LHCN-M2 (cell line): ENCODE measurements around the gene TWNK. TPM values are rescaled to one million over a fixed set of nuclear protein-coding genes. Genes with fewer than 3 reads are reported as not detected.

Experiments
- DNase-seq: peaks from one replicate; pipeline ENCODE4 v3.0.0-alpha.2; 2012; ENCODE audit warnings: low read depth
- polyA plus RNA-seq: library from polyadenylated mRNA; unstranded; fragments of >200 nt; gene quantifications from one replicate; pipeline ENCODE4 v1.2.1, GENCODE V29; 2012; ENCODE audit warnings: missing spikeins
- total RNA-seq: library from RNA; depleted of rRNA; stranded (reverse); fragments of >200 nt; gene quantifications from 2 replicates; pipeline ENCODE4 v1.2.3, GENCODE V29; 2014; rRNA removed

TWNK gene
- 7.2 and 9.1 TPM in 2 replicates for total RNA-seq
- polyA plus RNA-seq = 5.1 TPM

DNA sequence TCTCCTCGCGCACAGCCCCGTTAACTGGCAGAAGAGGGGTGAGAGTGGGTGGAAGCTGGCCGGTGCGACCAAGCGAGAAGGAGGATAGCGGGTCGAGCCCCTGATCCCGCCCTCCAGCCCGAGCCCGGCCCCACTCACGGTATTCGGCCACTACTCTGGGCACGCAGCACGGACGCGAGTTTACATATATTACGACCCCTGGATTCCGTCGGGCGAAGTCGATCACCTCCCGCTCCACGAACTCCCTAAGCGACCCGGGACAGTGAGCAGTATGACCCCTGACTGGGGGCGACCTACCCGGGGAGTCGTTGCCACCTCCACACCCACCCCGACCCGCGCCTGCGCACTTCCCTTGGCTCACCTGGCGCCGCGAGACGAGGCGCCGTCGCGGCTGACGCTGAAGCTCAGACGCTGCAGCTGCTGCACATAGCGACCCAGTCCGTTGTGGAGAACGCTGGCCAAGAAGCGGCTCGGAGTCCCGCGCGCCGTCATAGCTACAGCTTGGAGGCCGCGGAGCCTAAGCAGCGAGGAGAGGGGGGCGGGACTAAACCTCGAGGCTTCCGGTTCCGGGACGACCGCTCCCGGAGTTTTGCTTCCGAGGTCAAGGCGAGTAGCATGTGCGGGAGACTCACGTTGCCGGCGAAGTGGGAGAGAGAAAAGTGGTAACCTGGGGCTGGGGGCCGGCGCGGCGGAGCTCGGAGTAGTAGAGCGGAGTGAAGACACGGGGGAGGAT, at the start of gene TWNK, which contains the start of gene MRPL43:
TSS of gene TWNK (plus strand) at position 592 of the 733 bp plus-strand sequence. CDS start 668 bp downstream, outside the sequence.
TSS of gene MRPL43 (minus strand) at position 546 of the 733 bp plus-strand sequence. CDS start at position 492, 54 bp downstream.
- DNase-seq = peak; percentile 71

DNA sequence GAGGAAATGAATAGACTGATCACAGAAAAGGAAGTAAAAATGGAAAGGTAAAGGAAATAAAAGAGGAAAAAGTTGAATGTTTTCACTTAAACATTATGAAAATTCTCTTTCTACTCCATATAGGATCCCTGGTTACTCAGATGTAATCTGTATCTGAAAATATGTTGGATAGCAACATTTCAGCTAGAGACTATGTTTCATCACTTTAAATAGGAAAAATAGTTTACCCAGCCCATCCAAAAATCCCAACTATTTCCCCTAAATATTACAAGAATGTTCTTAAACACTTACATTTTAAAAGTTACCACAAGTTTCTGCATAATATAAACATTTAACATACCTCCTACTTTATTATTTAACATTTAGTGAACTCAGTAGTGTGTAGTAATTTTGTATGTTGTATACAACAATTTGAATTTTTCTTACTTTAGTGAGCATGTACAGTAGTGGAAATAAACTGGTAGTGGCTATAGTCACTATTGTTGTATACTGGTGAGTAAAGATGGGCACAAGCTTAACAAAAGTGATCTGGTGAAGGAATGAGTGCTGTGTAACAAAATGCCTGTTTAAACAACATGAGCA, 47.5 kb upstream of the TWNK start:
- DNase-seq = no peak

DNA sequence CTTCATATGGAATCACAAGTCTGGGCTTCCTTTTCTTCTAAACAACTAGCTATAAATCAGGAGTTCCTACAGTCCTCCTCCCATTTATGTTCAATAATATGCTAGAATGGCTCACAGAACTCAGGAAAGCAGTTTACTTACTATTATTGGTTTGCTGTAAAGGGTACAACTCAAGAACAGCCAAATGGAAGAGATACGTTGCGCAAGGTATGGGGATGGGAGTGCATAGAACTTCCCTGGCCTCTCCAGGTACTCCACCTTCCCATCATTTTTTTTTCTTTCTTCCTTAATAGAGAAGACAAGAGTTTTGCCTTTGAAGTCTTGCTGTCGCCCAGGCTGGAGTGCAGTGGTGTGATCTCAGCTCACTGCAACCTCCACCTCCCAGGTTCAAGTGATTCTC, 45.1 kb upstream of the TWNK start:
- DNase-seq = no peak

DNA sequence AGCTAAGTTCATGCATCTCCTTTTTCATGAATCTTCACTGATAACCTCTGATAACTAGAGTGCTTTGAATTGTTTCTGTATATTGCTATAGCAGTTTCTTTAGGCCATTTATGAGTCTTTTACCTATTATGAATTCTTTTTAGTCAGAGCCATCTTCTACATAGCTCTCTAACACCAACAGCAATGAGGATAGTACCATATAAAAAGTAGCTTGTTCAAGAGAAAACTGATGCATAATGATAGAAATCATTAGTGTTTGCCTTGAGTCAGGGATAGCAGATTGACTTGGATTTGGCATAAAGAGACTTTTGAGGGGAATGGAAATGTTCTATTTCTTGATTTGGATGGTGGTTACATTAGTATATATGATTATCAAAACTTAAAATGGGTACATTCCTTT, 43.8 kb upstream of the TWNK start:
- DNase-seq = no peak

DNA sequence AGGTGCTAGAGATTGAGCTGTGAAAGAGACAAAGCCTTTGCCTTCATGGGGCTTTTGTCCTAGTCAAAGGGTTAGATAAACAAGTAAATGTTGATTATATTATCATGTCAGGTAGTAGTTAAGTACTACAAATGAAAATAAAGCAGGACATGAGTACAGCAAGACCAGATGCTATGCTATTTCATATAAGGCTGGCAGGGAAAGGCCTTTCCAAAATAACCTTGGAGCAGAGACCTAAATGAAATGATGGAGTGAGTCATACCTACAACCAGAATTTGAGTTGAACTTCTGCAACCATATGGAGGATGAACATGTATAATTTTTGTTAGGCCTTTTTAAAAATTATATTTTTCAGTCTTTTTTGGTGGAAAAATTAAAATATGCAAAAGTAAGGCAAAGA, 41.6 kb upstream of the TWNK start:
- no peak for DNase-seq

DNA sequence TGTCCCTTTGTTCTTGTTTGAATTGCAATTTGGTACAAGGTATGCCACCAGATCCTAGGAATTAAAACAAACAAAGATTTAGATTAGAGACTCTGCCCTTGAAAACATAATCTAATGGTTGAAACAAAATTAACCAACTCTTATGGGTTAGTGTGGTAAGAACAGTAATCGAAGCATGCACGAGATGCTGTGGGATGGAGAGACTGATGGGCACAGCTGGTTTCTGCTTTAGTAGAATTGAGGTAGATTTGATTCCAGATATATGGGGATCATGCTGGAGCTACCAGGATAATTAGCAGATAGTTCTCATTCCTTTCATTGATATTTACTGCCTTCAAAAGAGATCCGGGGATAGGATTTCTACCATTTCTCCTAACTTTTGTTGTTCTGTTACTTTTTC, 38.4 kb upstream of the TWNK start:
- peak; percentile 56 for DNase-seq

DNA sequence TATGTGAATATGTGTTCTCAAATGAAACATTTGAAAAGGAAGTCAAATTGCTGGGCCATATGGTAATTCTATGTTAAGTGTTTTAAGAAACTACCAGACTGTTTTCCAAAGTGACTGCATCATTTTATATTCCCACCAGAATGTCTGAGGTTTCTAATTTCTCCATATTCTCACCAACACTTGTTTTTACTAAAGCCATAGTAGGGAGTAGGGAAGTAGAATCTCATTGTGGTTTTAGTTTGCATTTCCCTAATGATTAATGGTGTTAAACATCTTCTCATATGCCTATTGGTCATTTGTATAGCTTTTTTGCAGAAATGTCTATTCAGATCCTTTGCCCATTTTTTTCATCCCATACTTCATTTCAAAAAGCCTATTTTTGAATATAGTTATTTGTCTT, 27.1 kb upstream of the TWNK start:
- DNase-seq = no peak

DNA sequence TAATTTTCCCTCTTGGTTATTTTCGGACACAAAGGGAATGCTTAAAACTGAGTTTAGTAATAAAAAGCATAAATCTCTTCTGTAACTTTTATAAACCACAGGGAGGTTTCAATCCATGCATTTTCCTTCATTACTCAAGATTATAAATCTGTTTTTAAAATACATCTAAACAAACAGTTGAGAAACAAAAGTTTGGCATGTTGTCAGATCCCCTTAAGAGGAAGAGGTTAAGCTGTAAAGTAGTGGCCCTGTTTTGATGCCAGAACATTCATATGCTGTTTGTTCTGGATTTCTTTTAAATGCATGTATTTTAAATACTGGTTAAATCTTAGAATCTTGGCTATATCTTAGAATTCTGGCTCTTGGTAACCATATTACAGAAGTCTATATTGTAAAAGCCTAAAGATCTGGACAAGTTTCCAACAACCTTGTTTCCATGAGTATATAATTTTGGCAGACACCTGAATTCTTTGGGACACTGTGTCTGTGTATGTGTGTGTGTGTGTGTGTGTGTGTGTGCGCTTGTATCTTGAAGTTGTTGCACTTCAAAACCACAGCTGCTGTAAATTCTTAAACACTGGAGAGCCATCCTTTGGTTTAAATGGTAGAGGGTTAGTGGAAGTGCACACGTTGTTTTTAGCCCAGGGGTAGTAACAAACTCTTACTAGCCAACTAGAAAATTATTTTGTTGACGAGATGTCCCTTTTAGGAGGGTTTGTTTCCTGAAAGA, 24.8 kb upstream of the TWNK start:
- no peak for DNase-seq

DNA sequence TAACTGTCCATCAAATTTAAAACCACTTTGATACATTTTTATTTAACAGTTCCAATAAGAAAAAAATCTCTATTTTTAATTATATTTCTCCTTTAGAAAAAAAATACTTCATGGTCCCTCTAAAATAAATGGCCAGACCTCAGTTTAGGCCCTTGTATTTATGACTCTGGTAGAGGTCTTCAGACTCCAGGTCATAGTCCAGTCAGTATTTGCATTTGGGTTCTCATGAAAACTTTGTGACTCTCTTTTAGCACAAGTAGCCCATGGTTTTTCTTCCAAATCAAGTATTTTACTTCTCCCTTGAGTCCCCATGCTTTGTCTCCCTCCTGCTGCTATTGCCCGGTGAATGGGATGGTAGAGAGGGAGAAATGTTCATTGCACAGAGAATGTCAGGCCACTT, 23.5 kb upstream of the TWNK start:
- no peak for DNase-seq

DNA sequence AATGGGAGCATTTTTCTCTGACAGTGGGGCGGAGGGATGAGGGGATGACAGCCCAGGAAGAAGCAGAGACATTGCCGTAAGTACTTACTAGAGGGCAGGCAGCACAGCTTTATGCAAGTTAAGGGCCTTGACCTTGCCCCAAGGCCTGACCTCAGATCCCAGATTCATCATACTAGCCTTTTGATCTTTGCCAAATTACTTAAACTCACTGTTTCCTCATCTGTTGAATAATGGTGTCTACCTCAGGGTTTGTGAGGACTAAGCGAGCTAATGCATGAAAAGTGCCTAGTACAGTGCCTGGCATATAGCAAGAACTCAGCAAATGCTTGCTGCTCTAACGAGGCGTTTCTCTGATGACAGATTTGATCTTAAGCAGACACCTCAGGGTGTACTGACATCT, 21.5 kb upstream of the TWNK start:
- DNase-seq = no peak

DNA sequence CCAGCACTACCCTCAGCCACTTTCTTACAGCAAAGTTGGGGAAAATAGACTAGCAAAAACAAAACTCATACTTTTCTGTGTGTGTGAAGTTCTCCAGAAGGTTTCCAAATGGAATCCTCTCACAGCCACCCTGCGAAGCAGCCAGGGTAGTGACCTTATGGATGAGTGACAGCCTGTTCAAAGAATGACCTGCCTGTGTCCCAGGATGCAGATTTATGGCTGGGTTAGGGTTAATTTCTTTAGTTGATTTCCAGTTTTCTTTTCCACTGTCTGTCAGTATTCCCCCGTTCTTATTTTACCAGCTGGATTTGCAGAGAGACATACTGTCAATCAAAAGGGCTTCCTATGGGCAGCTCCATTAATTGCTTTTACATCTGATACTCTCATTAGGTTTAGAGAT, 20.5 kb upstream of the TWNK start:
- DNase-seq = no peak

DNA sequence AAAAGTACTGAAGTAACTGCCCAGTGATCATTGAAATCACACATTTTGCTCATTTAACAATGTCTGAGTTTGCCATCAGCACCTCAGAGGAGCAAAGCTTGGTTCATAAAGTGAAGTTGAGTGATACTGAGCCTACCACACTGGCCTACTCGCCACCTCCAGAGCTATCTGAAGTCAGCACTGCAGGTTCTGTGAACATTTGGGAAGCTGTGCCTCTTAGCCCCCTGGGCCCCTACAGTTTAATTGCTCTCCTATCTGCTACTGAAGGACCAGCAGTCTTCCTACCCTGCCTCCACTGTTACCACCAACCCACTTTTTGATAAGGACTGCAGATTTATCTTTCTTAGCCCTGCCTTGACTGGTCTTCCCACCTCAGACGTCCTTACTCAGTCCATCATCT, 20.0 kb upstream of the TWNK start:
- DNase-seq = no peak

DNA sequence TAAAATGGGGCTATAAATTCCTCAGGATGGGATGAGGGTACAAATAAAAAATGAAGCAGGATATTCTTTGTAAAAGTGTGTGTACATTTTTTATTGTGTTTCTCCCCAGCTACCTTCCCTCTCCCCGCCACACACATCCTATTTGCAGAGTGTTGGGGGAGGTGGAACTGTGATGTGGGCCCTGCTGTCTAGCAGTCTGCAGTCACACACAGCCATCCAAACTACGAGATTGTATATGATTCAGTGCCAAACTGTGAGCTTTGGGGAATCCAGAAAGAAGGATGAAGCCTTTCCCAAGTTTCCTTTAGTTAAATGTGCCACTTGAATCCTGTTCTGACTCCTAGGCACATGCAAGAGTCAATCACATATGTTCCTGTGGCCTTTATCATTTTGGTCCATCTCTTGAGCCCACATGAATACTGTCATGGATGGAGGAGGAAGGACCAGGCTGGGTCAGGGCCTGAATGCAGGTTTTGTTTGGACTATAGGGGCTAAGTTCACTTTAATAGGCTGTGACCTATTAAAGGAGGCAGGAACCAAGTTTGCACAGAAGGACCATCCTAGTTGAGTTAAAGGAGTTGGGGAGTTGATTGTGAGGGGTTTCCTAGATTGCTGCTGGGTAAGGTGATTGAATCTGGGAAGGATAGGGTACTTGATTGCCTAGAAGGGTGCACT, 19.1 kb upstream of the TWNK start:
- no peak for DNase-seq

DNA sequence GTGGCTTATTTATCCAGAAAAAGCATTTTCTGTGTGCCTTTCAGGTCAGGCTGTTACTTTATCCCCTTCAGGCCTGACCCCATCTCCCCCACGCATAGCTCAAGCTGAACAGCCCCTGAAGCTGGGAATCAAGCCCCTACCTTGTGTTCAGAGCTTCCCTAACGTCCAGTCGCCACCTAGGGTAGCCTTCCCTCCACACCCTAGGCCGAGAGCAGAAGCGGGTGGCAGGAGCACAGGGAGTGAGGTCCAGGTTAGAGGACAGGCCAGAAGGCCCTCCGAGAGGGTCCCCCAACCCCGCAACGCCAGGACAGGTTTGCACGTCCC, 18.5 kb upstream of the TWNK start:
- DNase-seq = no peak

DNA sequence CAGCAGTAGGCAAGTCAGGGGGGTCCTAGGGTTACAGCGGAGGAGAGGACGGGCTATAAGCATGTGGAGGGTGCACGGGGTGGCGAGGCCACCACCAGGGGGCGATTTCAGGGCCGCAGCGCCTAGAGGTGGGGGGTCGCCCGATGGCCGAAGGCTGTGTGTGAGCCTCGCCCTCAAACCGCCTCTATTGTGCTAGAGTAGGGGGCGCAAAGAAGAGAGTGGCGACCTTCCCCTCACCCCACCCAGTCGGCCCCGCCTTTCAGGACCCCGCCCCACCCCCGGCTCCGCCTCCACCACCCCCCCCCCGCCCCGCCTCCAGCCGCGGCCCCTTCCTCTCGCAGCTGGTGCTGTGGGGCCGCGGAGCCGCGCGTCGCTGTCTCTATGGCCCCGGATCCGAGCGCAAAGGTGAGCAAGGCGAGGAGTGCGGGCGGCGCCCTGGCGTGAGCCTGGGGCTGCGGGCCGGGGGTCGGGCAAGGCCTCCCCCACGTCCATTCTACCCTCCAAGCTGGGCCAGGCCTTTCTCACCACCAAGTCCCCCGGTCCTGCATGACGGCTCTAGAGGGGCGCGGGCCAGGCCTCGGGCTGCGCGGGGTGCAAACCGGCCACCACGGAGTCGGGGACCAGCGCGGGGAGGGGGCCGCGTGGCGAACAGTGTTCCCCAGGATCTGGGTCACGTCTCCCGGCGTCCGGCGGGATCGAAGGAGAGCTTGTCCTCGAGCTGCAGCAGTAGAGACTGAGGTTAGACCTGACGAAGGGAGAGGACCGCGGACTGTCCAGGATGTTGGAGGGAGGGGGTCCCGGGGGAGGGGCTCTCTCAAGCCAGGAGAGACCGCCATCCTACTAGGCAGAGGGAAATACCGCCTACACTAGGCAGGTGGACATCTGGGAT, 17.9 kb upstream of the TWNK start, which contains the start of gene SEMA4G:
TSS of gene SEMA4G (plus strand) at position 318 of the 889 bp plus-strand sequence. CDS start 3,409 bp downstream, outside the sequence.
- peak; percentile 35 for DNase-seq

DNA sequence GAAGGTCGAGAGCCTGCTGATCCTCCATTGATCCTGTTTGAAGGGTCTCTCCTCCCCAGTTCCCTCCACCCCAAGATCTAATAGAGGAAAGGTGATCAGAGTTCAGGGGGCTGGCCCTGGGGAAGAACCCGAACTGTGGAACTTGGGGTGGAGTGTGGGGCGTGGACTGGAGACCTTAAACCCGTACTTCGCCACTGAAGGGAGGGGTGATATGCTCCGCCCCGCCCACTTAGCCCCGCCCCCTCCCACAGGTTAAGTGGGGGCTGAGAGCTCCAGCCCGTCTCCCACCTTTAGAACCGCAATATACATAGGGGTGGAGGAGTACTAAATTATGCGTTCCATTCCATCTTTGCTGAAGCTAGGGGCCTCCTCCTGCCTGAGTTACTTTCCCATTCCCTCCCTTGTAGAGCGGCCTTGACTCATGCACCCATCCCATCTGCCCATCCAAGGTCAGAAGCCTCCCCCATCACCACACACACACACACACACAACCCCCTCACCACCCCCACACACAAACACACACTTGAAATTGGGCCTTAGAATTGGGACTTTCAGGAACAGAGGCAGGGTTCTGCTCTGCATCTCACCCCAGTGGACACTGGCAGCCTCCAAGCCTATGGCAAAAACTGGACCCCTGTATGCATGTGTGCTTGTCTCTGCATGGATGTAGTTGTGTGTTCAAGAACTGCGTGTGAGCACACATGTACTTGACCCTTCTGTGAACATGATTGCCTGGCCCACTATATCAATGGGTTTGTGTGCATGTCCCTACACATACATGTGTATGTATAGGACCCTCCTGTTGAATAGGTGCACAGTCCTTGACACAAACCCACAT, 17.0 kb upstream of the TWNK start:
- DNase-seq = no peak

DNA sequence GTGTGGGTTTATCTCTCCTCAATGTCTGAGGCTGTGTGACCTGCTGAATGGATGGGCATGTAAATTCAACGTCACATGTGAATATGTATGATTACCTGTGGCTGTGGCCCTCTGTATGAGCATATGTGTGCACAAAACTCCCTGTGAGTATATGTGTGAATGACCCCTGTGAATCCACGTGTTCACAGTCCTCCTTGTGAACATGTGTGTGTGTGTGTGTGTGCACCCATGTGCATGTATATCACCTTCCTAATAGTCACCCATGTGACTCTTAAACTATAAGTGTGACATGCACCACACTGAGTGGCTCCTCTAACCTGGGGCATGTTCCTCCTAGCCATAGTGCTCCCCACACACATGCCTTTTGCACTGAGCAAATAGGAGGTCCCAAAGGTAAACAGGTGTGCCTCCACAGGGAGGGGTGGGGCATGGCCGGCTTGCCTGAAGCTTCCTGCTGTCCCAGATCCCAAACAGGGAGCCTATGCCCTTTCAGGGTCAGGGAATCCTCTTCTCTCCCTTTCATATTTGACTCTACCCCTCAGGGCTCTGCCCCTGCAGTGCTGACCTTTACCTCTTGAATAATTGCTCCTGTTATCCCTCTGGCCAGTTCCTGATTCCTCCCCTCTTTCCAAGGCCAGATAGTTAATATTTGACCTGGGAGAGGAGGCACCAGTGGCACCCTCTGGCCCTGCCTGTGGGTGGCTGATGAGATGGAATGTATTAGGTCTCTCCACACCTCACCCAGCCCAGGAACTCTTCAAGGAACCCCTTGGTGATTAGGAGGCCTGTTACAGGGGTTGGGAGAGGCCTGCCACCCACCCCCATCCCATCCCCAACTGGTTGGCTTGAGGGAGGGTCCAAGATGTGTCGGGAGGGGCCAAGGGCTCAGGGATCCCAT, 16.2 kb upstream of the TWNK start:
- DNase-seq = no peak

DNA sequence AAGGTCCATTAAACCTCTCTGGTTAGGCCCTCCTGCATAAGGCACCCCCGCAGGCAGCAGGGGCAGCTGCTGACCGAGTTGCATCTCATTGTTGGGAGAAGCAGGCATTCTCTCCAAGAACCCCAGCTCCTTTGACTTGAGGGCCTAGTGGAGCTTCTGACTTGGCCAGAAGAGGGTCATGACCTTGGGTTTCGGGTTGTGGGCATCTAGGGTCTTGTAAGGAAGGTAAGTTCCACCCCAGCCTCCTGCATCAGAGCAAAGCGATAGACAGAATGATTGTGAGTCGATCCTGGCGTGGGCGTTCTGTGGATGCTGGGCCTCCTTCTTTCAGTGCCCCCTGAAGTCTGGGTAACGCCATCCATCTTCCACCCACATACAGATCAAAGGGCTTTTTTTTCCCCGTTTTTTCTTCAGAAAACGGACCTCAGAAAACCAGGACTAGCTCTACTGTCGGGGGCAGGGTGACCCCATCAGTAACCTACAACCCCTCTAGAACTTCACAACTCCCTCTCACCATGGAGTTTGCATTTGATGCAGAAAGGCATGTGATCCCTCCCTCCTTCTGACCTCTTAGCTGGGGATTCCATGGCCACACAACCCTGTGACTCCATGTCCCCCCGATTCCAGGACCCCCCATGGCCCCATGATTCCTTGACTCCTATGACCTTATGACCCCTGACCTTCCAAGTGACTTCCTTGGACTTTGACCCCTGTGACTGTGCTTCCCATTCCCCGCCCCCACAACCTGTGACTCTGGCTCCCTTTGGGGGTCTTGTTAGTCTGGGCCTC, 15.0 kb upstream of the TWNK start:
- no peak for DNase-seq
